ENCODE results near the gene ROR2.

GRCh38 chr9:91946196-91946595 lies 3.8 kb downstream of the ROR2 start:
- TF ChIP-seq, protein P1, sequence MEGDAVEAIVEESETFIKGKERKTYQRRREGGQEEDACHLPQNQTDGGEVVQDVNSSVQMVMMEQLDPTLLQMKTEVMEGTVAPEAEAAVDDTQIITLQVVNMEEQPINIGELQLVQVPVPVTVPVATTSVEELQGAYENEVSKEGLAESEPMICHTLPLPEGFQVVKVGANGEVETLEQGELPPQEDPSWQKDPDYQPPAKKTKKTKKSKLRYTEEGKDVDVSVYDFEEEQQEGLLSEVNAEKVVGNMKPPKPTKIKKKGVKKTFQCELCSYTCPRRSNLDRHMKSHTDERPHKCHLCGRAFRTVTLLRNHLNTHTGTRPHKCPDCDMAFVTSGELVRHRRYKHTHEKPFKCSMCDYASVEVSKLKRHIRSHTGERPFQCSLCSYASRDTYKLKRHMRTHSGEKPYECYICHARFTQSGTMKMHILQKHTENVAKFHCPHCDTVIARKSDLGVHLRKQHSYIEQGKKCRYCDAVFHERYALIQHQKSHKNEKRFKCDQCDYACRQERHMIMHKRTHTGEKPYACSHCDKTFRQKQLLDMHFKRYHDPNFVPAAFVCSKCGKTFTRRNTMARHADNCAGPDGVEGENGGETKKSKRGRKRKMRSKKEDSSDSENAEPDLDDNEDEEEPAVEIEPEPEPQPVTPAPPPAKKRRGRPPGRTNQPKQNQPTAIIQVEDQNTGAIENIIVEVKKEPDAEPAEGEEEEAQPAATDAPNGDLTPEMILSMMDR (IDR thresholded peaks at IDR 0.05), result no peak
- TF ChIP-seq POLR2A (IDR thresholded peaks at IDR 0.05), result no peak
